ENCODE measurements around the gene TRAM2.

TRAM2 gene

DNA sequence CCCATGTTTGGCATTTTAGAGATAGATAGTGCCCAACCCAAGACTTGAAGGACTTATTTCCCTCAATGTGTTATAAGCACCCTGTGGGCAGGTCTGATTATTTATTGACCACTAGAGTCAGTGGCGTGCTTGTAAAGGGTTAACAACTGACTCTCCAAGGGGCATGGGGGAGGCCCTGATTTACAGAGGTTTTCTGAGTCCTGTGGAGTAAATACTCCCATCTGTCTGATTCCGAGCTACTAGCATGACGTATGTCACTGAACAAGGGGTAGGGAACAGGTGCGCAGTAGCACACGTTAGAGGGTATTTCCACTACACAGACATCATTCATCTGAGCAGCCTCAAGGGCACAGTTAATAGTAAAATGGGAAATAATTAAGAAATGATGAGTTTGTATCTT lies 17.4 kb upstream of the TRAM2 start:
- no peak for DNase-seq

DNA sequence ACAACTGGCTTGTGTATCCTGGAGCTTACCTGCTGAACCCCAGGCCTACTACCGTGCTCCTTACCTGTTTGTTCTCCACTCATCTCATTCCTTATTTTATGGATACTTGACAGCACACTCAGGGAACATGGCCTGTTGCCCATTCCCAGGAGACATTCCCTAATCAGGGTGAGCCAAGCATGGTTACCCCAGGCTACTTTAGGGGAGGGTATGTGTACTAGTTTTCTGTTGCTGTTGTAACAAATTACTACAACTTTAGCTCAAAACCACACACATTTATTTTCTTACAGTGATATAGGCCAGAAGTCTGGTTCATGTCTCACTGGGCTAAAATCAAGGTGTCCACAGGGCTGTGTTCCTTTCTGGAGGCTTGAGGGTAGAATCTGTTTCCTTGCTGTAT lies 15.0 kb upstream of the TRAM2 start:
- DNase-seq, result no peak

DNA sequence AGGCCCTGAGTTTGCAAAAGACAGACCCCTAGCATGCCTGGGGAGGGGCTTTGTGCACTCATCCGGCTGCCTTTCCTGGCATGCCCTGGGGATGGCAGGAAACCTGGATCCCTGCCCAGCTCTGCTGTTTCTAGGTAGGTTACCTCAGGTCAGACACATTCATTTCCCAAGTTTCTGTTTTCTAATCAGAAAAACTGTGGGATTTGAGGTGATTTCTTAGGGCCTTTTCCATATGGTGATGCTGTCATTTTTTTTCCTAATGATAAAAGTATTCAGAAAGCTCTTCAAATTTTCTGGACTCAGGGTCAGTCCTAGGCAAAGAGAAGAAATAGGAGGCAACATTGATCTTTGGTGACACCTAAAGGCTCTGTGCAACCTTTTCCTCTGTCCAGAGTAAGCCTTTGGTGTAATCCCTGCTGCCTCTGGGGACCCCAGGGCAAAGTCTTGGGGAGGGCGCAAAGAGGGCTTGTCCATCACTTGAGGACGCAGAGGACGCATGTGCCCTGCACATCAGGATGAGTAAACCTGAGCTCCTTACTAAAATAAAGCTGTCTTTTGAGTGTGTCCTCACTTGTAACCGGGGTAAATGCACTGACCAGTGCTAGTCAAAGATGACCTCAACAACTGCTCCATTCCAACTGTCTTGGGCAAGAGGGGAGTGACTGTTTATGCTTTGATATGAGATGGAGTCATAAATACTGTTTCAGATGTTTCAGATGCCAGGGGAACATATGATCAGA lies 13.5 kb upstream of the TRAM2 start:
- no peak for DNase-seq

DNA sequence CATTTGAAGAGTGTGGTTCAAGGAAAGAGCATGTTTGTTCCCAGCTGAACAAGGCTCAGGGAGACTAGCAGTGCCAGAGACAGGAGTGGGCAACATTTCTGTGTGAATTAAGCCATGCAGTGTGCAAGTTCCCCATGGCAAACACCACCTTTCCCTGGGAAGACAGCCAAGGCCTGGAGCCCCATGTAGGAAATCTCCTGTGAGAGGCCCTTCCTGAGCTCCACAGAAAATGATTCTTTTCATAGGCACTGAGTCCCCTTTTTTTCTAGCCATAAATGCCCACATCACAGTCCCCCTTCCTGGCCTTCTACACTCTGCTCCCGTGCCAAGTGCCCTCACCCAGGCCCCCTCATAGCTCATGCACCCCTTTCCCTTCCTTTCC lies 11.8 kb upstream of the TRAM2 start:
- DNase-seq, result no peak

DNA sequence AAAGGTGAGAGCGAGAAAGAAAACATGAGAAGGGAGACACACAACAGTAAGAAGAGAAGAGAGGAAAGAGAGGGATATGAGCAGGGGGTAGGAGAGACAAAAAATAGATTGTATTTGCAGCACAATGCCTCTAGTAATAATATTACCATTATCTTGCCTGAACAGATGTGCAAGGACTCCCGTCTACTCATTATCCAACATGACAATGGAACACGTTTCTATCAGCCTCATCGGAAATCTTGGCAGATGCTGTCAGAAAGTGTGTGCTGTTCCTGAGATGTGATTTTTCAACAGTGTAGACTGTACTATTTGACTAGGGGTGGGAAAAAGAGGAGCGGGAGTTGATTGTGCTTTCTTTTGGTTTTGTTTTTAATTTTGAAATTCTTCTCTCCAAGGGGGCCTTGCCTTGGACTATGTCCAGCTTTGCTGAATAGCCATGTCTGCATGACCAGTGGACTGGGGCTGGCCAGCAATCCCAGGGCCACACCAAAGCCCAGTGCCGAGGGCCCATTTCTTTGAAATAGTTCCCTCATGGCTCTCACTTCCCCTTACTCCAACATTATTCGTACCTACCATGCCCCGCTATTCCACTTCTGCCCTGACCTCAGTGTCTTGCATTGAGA lies 11.3 kb upstream of the TRAM2 start:
- DNase-seq, result no peak

DNA sequence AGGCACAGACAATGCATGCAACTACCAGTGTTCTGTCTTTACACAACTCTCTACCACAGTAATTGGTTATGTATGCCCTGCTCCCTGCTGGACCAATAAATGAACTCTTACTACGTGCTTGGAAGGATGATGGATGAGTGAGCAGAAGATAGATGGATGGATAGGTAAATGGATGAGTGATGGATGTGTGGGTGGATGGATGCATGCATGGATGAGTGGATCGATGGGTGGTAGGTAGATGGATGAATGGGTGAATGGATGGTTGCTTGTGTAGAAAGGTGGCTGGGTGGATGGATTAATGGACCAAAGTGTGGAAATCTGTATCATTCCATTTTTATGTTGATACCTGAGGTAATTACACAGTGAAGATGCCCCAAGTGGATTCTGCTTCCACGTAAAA lies 10.1 kb upstream of the TRAM2 start:
- DNase-seq, result no peak

DNA sequence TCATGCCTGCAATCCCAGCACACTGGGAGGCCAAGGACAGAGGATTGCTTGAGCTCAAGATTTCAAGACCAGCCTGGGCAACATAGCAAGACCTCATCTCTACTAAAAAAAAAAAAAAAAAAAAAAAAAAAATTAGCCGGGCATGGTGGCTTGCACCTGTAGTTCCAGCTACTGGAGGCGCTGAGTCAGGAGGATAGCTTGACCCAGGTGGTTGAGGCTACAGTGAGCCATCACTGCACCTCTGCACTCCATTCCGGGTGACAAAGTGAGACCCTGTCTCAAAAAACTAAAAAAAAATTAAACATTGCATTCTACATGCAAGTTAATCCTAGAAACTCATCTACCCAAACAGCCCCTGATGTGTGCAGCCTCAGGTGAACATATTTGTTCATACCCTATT lies 7.3 kb upstream of the TRAM2 start:
- no peak for DNase-seq

DNA sequence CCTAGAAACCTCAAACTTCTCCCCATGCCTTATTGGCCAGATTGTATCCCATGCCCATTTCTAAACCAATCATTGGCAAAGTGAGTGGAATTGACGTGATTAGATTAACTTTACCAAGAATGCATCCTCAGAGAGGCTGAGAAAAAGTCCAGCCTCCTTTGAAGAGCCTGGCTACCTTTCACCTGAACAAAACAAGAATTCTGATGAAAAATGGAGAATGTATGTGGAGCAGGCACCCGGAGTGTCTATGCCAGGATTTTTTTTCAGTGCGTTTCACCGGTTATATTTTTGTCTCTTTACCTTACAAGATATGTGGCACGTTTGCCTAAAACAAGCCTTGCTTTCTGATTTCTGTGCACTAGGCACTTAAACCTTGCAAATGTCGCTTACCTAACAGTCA lies 6.1 kb upstream of the TRAM2 start:
- no peak for DNase-seq

DNA sequence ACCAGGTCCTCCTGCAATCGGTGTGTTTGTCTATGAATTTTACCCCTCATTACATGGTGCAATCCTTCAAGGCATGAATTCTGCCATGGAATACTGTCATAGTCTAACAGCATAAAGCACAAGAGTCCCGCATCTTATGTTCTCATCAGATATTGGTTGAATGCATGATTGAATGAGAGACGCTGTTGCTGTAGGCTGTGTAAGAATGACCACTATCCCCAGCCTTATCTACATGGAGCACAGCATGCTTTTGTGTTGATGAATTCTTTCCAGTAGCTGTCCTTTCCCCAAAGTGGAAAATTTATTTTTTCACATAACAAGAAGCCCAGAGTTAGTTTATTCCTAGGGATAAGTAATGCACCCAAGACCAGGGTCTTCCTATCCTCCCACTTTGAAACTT lies 5.6 kb upstream of the TRAM2 start:
- DNase-seq, result no peak

DNA sequence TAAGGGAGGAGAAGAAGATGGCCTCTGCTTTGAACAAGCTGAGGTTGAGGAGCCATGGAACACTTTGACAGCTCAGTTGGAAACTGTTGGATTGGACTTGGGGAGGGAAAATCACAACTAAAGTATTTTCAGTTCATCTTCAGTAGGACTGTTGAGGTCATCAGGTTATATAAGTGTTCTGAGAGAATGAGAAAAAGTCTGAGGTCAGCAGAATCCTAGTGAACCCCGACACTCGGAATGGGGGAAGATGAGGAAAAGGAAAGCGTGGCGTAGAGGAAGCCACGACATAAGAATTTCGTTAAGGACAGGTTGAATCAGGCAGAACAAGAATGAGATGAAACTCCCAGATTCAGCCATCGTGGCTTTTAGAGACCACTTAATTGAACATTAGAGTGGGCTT lies 4.0 kb upstream of the TRAM2 start:
- no peak for DNase-seq

DNA sequence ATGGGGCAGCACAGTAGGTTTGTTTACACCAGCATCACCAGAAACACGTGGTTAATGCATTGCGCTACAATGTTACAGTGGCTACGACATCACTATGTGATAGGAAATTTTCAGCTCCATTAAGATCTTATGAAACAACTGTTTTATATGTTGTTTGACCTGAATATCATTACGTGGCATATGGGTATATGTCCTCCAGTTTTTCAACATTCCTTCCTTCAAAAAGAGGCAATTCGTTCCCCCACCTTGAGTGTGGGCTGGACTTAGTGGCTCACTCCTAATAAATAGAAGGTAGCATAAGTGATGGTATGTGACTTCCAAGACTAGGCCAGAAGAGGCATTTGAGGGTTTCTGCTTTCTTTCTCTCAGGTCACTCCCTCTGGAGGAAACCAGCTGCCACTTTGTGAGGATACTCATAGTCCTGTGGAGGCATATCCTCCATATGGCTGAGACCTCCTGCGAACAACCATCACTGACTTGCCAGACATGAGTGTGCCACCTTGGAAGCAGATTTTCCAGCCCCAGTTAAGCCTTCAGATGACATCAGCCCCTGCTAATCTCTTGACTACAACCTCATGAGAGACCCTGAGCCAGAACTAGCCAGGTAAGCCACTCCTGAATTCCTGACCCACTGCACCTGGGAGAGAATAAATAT lies 2.3 kb upstream of the TRAM2 start:
- DNase-seq, result no peak

DNA sequence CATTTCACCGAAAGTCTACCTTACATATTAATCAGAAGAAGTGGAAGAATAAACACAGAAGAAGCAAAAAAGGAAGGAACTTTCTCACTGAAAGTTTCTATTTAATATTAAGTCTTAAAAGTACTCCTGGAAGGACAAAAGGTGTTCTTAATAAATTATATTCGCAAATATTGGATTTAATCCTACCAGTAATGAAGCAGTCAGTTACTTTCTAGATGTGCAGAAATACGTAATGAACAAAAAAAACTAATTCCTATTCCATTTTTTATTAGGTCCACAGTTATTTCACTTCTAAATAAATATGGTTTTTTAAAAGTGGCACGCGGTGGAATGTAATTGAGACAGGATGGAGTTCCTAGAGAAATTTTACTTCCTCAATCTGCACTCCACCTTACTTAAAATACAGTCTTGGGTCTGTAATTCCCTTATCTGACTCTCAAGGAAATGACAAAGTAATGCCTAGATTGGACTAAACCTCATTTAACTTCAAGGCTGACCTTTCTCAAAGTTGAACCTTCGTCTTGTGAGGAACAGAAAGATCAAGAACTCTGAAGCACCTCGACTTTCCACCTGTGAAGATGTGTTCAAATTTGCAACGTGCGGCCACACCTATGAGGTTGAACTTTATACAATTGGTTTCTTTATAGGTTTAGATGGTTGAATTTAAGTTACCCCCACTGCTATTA lies 1.1 kb upstream of the TRAM2 start:
- DNase-seq, result no peak

DNA sequence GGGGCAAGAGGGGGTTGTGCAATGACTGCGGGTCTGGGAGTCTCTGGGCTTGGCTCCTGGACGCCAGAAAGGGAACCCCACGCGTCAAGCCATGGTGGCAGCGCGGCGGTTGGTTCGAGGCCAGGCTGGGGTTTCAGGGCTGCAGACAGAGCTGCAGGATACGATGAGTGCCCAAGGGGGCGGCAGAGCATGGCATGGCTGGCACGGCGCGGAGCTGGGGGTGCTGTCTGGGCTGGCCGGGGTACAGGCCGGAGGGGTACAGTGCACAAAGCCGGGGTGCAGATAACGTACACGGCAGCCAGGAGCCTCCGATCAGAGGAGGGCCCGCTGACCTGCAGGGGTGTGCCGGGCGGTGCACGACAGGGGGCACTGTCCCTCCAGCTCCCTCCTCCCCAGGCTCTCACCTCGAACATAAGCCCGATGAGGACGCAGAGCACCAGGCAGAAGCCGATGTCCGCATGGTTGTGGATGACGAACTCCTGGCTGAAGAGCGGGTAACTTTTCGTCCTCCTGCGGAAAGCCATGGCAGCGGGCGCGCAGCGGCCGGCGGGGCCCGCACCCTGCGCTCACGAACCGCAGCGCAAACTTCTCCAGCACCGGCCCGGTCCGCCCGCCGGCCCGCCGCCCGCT lies 353 bp downstream of the TRAM2 start:
- peak; percentile 31 for DNase-seq

DNA sequence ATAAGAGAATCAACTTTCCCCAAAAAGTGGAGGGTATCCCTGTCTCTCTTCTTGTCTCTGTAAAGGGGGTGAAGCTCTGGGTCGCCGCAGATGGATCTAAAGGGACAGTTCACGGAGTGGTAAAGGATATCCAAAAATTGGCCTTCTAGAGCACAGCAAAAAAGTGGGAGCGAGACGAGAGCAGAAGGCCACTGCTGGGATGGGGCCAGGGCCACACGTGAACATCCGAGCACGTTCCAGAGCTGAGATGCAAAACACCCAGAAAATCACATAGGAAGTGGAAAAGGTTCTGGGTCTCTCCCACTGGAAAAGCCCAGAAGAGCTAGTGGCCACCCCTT lies 837 bp downstream of the TRAM2 start:
- no peak for DNase-seq

DNA sequence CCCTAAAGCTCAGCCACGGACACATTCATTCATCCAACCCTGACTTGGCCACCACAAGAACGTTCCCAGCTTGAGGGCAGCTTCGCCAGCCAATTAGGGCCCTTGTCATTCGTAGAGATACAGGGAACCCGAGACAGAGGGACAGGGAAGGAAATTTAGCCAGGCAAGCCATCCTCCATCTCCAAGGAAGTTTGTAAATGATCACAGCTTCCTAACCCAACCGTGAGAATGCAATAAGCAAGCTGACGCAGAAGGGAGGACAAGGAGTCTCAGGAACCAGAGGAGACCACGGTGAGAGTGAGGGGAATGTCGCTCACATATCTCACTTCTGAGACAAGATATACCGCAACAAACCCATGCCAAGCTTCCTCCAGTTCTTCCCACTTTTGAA lies 1.4 kb downstream of the TRAM2 start:
- DNase-seq, result no peak

DNA sequence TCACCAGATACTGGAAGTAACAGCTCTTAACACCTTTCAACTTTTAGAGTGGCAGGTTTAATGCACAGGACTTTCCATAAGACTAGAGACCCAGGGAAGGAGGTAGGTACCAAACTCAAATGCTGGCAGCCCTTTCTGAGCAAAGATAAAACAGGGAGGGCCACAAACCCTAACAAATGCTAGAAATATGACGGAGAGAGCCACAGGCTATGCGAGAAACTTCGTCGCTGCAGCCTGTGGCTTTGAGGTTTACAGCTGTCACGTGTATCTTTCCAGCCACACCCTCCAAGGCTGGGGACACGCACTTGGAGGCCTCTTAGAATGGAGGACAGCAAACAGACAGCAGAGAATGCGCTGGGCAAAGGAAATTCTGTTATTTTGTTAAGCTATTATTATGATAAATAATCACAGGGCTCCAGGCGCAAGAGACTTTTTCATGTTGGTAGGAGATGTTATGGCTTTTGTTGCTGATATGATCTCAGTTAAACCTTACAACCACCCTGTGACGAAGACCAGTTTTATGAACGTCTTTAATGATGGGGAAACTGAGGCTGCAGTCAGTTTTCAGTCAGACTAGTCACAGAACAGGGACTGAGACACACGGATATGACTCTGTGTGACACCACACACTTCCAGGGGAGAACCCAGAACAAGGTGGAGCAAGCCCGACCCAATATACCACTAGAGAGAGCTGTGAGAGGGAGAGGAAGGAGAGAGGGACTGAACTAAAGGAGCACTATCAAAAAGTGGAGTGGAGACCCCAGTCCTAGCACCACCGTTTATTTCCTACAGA lies 2.0 kb downstream of the TRAM2 start:
- peak; percentile 40 for DNase-seq

DNA sequence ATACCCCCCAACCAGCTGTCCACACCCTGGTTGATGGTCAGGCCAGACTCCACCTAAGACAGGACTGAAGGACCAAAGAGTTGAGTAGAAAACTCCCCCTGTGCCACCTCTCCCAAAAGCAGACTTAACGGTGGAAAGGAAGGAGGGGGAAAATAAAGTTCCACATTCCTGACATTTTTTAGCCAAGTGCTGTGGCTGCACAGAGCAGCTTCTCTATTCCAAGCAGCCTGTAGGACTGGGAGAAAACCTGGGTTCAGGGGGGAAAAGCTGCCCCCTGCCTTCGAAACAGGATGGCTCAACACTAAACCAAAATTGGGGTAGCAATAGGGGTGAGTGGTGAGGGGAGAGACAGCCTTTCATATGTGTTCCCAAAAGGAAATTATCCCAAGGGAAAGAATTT lies 3.6 kb downstream of the TRAM2 start:
- DNase-seq, result no peak

DNA sequence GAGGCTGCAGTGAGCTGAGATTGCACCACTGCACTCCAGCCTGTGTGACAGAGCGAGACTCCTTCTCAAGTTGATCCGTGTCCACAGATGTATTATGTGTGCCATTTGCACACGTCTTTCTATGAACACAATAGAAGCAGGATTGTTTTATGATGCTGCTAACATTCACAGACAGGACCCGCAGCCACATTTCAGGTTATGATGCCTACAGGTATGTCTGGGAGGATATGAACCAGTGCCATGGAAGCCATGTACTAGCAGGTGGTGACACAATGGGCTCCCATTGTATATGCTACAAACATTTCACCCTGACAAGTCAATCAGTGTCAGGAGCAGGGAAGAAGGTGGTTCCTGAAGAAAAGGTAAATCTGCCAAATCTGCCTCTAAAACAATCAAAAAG lies 4.3 kb downstream of the TRAM2 start:
- no peak for DNase-seq

DNA sequence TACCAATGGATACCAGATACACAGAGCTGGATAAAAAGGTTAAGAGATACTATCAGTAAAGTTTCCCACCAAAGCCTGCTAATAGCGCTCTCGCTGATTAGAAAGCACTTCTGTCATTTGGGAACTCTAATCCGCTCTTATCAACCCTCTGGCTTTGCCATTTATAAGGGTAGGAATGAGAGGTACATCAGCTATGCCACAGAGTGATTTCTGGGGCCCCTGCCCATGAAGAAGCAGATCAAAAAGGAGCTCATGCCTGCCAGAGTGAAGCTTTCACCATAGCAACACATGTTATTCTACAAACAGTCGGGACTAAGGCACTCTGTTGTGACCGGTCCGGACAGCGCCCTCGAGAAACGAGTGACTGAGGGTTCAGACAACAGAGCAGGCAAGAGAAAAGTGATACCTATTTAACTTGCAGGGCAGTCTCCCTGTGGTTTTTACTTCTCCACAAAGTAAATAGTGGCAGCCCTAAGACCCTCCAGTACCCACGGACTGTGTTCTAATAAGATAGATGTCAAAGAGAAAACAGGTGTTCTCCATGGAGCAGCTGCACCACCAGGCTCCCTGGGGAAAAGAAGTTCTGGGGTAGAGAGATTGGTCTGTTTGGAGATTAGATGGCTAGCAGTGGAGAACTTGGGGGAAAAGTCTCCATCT lies 5.6 kb downstream of the TRAM2 start:
- DNase-seq, result no peak

DNA sequence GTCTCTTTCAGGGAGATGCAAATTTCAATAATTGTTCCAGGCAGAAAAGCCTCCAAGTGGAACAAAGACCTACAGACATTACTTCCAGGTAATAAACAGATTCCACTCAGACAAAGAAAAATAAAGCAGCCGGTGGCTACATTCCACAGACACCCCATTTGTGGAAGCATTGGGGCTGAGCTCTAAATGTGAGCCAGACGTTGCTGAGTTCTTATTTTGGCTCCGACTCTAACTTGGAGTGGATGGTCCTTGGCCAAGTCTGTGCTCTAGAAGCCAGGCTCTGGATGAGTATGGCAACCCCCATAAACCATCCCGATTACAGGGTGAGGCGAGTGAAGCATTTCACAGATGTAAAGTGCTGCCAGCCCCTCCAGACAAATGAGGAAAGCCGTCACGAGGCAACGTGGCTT lies 6.6 kb downstream of the TRAM2 start:
- DNase-seq, result no peak

DNA sequence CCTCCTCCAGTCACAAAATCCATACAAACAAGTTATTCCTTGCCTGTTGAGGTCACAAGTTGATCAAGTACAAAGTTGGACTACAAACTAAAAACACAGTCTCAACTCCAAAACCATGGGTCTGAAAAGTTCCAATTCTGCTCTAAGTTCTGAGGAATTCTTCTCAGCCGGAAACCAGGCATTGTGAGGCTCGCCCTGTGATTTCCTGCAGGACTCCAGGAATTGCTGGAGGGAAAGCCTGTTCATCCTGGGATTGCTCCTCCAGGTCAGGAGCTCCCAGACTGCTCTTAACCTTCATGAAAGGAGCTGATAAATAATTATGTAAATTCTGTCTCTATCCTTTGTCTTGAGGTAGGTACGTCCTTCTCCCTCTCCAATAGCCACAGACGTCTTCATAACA lies 8.5 kb downstream of the TRAM2 start:
- no peak for DNase-seq

DNA sequence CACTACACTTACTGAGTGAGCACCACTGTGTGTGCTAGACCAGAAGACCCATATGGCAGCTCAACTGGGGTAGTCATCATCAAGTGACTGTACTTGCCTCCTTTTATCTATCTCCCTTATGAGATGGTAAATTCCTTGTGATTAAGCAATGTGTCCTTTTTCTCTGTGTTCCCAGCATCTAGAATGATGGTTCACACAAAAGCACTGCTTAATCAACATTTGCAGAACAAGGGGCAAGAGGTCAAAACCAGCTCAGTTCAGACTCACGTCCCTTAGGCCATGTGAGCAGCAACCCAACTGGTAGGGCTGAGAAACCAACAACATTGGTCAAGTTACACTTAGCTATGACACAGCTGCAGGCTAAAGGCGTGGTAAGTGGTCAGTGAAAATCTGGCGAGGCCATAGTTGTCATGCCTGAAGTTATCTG lies 10.0 kb downstream of the TRAM2 start:
- DNase-seq, result no peak
